Measurements from ENCODE around the gene PPP1R7. TPM values are rescaled to one million over a fixed set of nuclear protein-coding genes. Genes with fewer than 3 reads are reported as not detected.

The PPP1R7 gene
- polyA plus RNA-seq, 1 of the 3 experiments (the other 2 are of a cell fraction) = 56.9 TPM

GRCh38 chr2:241189093-241189855, 39.0 kb downstream of the PPP1R7 start:
- no peak overlapping the region for H3K27ac ChIP-seq (ENCODE audit: low read depth in 2 of 2, low read length in 1 of 2)
- 83% methylated on average over 21 of the region's 32 CpGs for WGBS (ENCODE audit: low lambda C conversion rate)

More at GRCh38 chr2:241189093-241189855, 39.0 kb downstream of the PPP1R7 start:
- Histone ChIP-seq H3K9ac (no peak overlapping the region), H3F3A (replicated peaks; ENCODE audit: insufficient read depth) (no peaks in the 10 kb centered on the region), H3K4me2 (no peak overlapping the region), H3K79me2 (ENCODE audit: insufficient read depth) (no peaks in the 10 kb centered on the region), H3K9me3 (no peaks in the 10 kb centered on the region), H4K20me1 (ENCODE audit: insufficient read depth) (no peaks in the 10 kb centered on the region), H3K4me3 (ENCODE audit: low read depth in 2 of 2, low read length in 1 of 2) (no peak overlapping the region), H3K27me3 (ENCODE audit: insufficient read depth) (no peaks in the 10 kb centered on the region), H3K9me2 (no peaks in the 10 kb centered on the region), H3K36me3 (replicated peaks in 1 of 2; ENCODE audit: control insufficient read depth in 1 of 2, insufficient read depth in 2 of 2, low read length in 1 of 2) (no peaks in the 10 kb centered on the region), H3K4me1 (ENCODE audit: control insufficient read depth in 1 of 2, insufficient read depth in 2 of 2, low read depth in 1 of 2, low read length in 1 of 2) (no peaks in the 10 kb centered on the region), H2AFZ (ENCODE audit: low read depth) (no peak overlapping the region)
- CTCF ChIA-PET = no interaction called here
- DNase-seq = no peak
- TF ChIP-seq PBX3 (IDR thresholded peaks at IDR 0.05) = no peak
- TF ChIP-seq USF2 (IDR thresholded peaks at IDR 0.05; ENCODE audit: borderline replicate concordance, low read depth, low read length) = no peak
- no peak for TF ChIP-seq REST (IDR thresholded peaks at IDR 0.05; ENCODE audit: low read depth, low read length)
- TF ChIP-seq CHD2 (IDR thresholded peaks at IDR 0.05; ENCODE audit: low read length, partially characterized antibody) = no peak
- no peak for TF ChIP-seq GATA2 (CRISPR knock-in tag; IDR thresholded peaks at IDR 0.05)
- no peak for TF ChIP-seq JUND (IDR thresholded peaks at IDR 0.05)
- no peak for TF ChIP-seq MAX (IDR thresholded peaks at IDR 0.05; ENCODE audit: low read depth)
- no peak for TF ChIP-seq RAD21 (IDR thresholded peaks at IDR 0.05; ENCODE audit: low read length)
- TF ChIP-seq NRF1 (IDR thresholded peaks at IDR 0.05; ENCODE audit: low read depth, low read length) = no peak
- no peak for TF ChIP-seq TCF12 (IDR thresholded peaks at IDR 0.05)
- TF ChIP-seq CTCF (IDR thresholded peaks at IDR 0.05) = no peak
- TF ChIP-seq ELF1 (IDR thresholded peaks at IDR 0.05) = no peak
- no peak for TF ChIP-seq TEAD4 (IDR thresholded peaks at IDR 0.05; ENCODE audit: borderline replicate concordance, insufficient read depth)
- no peak for TF ChIP-seq YY1 (IDR thresholded peaks at IDR 0.05; ENCODE audit: low read depth)
- TF ChIP-seq MXI1 (IDR thresholded peaks at IDR 0.05; ENCODE audit: low read depth, low read length) = no peak
- TF ChIP-seq FOXJ3 (CRISPR knock-in tag; IDR thresholded peaks at IDR 0.05) = no peak
- TF ChIP-seq POLR2AphosphoS5 (IDR thresholded peaks at IDR 0.05; ENCODE audit: low read depth, low read length) = no peak
- POLR2A ChIA-PET = no interaction called here
